Stimulated activated CD4-positive, alpha-beta T cell treated with anti-CD3 and anti-CD28 coated beads, Interleukin-15, amount 100 ng/mL, for 24 hours (primary cell): Measurements from ENCODE around the gene RAD51C.
"Not testable (repeated sequence)": the region's sequence is repeated elsewhere in the genome, so short reads cannot be mapped to it uniquely, and the experiment has no call there.

Experiments
- DNase-seq: peaks from one replicate; pipeline ENCODE4 v3.0.0-alpha.2; 2020

The RAD51C gene

DNA sequence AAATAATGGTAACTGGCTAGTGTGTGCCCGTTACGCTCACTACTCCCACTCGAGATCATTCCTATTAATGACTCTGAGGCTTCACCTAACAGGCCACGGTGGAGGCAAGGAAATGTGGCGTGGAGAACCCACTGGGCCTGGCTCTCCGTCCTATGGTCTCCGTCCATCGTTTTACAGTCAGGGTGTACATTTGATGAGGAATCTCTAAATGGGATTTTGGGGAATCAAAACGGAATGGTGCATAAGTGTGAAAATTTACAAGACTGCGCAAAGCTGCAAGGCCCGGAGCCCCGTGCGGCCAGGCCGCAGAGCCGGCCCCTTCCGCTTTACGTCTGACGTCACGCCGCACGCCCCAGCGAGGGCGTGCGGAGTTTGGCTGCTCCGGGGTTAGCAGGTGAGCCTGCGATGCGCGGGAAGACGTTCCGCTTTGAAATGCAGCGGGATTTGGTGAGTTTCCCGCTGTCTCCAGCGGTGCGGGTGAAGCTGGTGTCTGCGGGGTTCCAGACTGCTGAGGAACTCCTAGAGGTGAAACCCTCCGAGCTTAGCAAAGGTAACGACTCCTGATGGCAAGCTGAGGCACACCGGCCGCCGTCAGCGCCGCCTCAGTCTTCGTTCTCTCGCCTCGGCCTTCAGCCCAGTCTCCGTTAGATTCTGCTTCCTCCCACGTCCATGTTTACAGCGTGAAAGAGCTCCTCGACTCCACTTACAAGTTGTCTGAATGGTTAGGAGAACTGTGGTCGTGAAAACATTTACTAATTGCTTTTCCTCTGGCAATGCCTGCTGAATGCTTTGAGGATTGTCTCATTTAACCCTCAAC lies at the start of gene RAD51C:
RAD51C (plus strand) TSS at position 364 of the 817 bp plus-strand sequence; CDS start at position 406, 42 bp downstream.
- peak; percentile 93 for DNase-seq

DNA sequence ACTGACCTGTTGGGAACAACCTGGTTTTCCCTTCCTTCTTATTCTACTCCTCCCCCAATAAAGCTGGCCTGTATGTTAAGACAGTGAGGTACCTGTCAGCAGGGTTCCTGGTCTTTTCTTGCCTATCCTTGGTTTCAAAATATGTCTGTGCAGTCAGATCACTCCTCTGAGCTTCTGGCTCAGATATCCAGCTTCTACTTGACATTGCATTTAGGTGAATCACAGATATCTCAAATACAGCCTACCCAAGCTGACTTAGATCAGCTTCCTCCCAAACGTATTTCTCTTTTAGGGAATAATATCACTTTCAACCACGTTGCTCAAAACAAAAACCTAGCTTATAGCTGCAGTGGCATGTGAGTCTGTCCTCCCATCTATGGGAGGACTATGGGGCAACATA lies 49.3 kb upstream of the RAD51C start:
- DNase-seq = no peak

GRCh38 chr17:58648236-58648635 lies 44.2 kb upstream of the RAD51C start:
- no peak for DNase-seq

GRCh38 chr17:58657962-58658803 lies 34.2 kb upstream of the RAD51C start:
- DNase-seq = peak; percentile 21

GRCh38 chr17:58658804-58659713 lies 33.3 kb upstream of the RAD51C start:
- peak; percentile 80 for DNase-seq

DNA sequence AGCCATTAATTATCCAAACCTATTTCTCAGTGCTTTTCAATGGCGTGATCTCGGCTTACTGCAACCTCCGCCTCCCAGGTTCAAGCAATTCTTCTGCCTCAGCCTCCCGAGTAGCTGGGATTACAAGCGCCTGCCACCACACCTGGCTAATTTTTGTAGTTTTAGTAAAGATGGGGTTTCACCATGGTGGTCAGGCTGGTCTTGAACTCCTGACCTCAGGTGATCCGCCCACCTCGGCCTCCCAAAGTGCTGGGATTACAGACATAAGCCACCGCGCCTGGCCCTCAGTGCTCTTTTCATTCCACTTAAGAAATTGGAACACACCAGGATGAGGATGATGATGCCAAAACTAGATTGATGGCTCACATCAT lies 32.7 kb upstream of the RAD51C start:
- not testable (repeated sequence) for DNase-seq

GRCh38 chr17:58660621-58661020 lies 31.8 kb upstream of the RAD51C start:
- no peak for DNase-seq

- no peak for DNase-seq
Measured at GRCh38 chr17:58661499-58661898, 30.9 kb upstream of the RAD51C start.

DNA sequence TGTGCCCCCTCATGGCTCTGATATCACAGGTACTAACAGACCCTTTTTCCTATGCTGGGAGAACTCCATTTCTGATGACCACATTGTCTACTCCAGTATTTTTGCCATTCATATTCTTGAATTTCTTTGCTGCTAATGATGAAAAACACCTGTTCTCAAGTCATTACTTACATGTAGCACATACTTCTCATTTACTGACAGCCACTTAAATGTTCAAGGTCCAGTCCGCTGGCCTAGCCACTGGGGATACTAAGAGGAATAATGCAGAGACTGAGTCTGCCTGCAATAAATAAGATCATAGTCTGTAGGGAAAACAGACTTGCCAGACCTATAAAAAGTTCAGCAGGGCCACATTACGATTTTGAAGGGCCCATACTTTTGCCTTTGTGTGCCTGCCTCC lies 28.1 kb upstream of the RAD51C start:
- no peak for DNase-seq

GRCh38 chr17:58665946-58666857 lies 26.2 kb upstream of the RAD51C start:
- DNase-seq = peak; percentile 5

DNA sequence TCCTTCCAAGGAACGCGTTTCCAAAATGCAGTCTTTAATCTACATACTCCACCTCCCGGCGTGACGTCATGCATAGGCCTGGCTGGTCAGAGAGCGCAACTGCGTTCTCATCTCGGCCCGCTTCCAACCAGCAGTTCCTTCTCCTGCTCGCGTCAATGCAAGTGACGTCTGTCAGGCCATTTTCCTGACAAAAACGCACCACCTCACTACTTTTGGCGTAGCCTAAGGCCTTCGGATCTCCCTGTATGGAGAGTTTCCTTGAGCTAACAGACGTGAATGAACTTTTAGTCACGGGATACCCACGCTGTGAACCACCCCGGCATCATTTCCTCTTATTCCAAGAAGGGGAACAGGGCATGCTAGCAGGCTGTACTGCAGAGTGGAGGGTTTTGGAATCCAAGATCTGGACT lies 25.5 kb upstream of the RAD51C start:
- DNase-seq = peak; percentile 62

DNA sequence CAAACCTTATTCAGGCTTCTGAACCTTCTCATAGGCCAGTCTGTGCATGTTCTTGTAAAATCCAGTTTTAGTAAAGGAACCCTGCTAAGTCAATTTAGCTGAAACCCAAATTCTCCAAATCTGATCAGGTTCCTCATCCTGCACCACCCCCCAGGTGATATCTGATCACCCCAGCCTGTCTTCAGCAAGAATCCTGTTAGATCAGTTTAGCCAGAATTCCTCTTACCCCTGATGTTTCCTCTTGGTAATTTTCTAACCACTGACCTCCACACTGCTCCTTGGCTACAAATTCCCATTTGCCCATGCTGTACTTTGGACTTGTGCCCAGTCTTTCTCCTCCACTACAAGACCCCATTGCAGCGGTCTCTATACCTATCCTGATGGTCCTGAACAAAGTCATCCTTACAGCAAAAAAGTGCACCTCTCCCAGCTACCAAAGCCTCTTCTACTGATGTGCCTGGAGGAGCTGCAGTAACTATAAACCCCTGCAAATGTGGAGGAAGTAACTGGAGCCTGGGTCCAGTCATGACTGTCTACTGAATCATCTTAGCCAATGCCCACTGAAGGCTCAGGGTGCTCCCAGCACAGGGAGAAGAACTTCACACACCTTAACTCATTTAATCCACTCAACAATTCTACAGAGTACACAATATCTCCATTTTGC lies 24.3 kb upstream of the RAD51C start:
- no peak for DNase-seq

- no peak for DNase-seq
Measured at GRCh38 chr17:58668598-58668935, 23.8 kb upstream of the RAD51C start.

GRCh38 chr17:58669853-58670252 lies 22.5 kb upstream of the RAD51C start:
- no peak for DNase-seq

DNA sequence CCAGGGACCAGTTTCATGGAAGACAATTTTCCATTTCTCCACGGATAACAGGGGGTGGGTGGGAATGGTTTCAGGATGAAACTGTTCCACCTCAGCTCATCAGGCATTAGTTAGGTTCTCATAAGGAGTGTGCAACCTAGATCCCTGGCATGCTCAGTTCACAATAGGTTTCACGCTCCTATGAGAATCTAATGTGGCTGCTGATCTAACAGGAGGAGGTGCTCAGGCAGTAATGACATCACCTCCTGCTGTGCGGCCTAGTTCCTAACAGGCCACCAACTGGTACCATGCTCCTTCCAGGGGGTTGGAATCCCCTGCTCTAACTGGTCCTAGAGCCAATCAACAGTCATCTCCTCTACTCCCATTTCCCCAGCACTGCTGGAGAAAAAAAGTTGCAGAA lies 20.4 kb upstream of the RAD51C start:
- DNase-seq = no peak

DNA sequence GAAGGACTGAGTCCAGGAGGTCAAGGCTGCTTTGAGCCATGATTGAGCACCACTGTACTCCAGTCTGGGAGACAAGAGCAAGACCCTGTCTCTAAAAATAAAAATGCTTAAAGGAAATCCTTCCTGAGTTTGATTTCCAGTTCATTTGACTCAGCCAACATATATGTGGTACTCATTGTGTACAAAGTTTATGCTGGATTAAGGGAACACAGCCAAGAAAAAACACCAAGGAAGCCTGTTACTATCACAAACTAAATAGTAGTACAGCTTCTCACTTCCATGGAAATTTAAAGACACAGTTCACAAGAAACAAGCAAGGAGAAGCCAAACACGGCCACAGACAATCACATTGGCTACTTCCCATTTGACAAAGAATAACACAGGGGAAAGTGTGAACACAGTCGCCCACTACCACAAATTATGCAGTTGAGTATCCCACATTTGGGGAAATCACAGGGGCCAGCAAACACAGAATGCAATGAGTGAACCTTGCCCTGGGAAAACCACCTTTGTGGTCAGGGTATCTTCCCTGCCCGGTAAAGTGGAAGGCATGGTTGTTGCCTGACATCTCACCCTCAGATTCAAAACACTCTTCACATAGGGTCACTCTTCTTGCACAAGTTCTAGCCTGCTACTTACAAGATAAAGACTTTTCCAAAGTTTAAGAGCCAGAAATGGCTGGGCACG lies 15.1 kb upstream of the RAD51C start:
- DNase-seq = no peak

GRCh38 chr17:58678287-58678686 lies 14.1 kb upstream of the RAD51C start:
- DNase-seq = not testable (repeated sequence)

DNA sequence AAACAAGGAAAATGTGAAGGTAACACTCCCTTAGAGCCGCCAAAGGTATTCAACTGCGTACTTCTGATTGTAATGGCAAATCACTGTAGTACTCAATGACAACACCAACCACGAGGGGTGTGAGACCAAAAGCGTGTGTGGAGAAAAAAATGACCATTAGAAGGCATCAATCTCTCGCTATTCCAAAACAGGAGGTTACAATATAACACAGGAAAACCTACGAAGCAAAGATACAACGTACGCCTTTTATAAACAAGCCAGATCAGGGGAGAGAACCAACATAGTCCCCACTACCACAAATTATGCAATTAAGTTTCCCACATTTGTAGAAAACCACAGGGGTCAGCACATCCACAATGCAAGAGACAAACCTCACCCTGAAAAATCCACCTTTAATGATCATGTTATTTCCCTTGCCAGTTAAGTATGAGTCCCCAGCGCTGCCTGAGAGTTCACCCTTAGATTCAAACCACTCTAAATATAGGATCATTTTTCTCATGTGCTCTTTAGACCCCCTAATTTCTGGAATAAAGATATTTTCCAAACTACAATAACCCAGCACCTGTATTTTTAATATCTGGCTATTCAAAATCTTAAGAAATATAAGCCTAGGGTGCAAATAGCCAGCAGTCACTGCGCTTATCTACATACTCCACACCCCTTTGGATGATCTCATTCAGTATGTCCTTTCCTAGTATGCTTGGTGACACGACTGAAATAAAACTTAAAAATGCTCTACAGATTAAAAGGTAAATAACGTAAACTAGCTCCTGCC lies 13.0 kb upstream of the RAD51C start:
- no peak for DNase-seq

DNA sequence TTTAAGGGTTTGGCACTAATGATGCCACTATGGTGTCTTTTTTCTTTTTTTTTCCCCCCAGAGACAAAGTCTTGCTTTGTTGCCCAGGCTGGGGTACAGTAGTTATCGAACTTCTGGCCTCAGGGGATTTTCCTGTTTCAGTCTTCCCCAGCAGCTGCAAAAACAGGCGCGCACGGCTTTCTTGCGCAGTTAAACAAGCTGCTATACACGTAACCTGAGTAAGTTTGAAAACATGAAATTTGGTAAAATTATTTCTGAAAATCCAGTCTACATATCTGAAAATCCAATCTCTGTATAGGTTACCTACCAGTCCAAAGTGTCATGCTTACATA lies 12.4 kb upstream of the RAD51C start:
- DNase-seq = no peak

GRCh38 chr17:58684003-58684402 lies 8.4 kb upstream of the RAD51C start:
- DNase-seq = no peak
